Bone marrow (tissue), 2 donors: ENCODE results near the gene UBAC2.

Source experiments
- DNase-seq, 2 donors: peaks; one replicate each; lab custom pipeline; 2025; lab: John Stamatoyannopoulos, UW

Gene UBAC2

GRCh38 chr13:99357131-99357596, 156.5 kb downstream of the UBAC2 start:
- DNase-seq: peak in 1 of 2 donors; percentile 76

- DNase-seq: no peak
Measured at GRCh38 chr13:99357941-99358340, 157.3 kb downstream of the UBAC2 start.

- no peak for DNase-seq
Measured at GRCh38 chr13:99359528-99359927, 158.9 kb downstream of the UBAC2 start.

GRCh38 chr13:99360696-99361095, 160.0 kb downstream of the UBAC2 start:
- DNase-seq: no peak

GRCh38 chr13:99361197-99361596, 160.5 kb downstream of the UBAC2 start:
- DNase-seq: no peak

- DNase-seq: no peak
Measured at GRCh38 chr13:99362362-99362761, 161.7 kb downstream of the UBAC2 start.

GRCh38 chr13:99363391-99363790, 162.7 kb downstream of the UBAC2 start:
- DNase-seq: no peak

- no peak for DNase-seq
Measured at GRCh38 chr13:99363949-99364348, 163.3 kb downstream of the UBAC2 start.

- no peak for DNase-seq
Measured at GRCh38 chr13:99366075-99366987, 165.7 kb downstream of the UBAC2 start.

- DNase-seq: no peak
Measured at GRCh38 chr13:99367106-99367616, 166.5 kb downstream of the UBAC2 start.

- no peak for DNase-seq
Measured at GRCh38 chr13:99367663-99368448, 167.2 kb downstream of the UBAC2 start.

GRCh38 chr13:99370481-99371275, 170.0 kb downstream of the UBAC2 start:
- DNase-seq: no peak

- DNase-seq: no peak
Measured at GRCh38 chr13:99371956-99372355, 171.3 kb downstream of the UBAC2 start.

GRCh38 chr13:99373436-99373835, 172.8 kb downstream of the UBAC2 start:
- no peak for DNase-seq

GRCh38 chr13:99374169-99374991, 173.7 kb downstream of the UBAC2 start:
- no peak for DNase-seq

GRCh38 chr13:99374994-99375737, 174.5 kb downstream of the UBAC2 start:
- DNase-seq: peak in 1 of 2 donors; percentile 78

GRCh38 chr13:99375738-99376080, 175.1 kb downstream of the UBAC2 start:
- no peak for DNase-seq

GRCh38 chr13:99376132-99376531, 175.5 kb downstream of the UBAC2 start:
- no peak for DNase-seq

- DNase-seq: no peak
Measured at GRCh38 chr13:99376924-99377323, 176.3 kb downstream of the UBAC2 start.

GRCh38 chr13:99377641-99378040, 177.0 kb downstream of the UBAC2 start:
- DNase-seq: no peak
